ENCODE measurements around the gene TGFB1. TPM values are rescaled to one million over a fixed set of nuclear protein-coding genes. Genes with fewer than 3 reads are reported as not detected.
A peak's percentile ranks its signal among the peaks of the same experiment; 100 is the strongest.

The TGFB1 gene
- total and polyA plus RNA-seq, 2 of the 13 experiments (the other 11 are each of a cell fraction or from before 2014, with no cell fraction given): 4.1 to 5.4 TPM

DNA sequence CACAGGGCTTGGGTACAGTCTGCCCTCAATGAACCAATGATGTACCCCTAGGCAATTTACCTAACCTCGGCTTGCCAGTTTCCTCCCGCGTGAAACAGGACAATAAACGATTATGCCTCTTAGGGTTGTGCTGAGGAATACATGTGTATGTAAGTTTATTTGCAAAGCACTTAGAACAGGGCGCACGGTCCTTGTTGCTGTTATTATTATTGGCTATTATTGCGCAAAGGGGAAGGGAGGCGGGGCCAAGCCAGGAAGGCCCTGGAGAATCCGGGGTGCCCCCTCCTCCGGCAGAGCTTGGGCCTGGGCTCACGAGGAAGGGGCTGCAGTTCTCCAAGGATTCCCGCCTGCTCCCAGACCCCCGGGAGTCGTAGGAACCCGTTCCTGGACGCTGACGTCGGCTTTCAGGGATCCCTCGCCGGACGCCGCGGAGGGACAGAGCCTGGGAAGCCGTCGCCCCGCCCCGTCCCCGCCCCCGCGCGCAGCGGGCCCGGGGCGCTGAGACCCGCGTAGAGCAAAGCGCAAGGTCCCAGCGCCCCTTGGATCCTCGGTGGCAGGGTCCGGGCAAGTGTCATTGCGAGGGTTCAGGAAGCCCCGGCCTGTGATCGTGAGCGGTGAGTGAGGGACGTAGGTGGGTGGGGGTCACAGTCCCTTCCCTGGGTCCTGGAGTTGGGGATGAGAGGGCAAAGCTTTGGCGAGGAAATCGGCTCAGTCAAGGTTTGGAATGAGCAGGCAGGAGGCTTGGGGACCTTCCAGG lies 22.7 kb upstream of the TGFB1 start, which contains the start of gene TMEM91 (continued):
- TF ChIP-seq ZNF687 (CRISPR knock-in tag; IDR thresholded peaks at IDR 0.05) (peak; percentile 84), PRMT3 (CRISPR knock-in tag; IDR thresholded peaks at IDR 0.05; ENCODE audit: borderline replicate concordance, low read depth) (no peak), PHF8 (CRISPR knock-in tag; IDR thresholded peaks at IDR 0.05) (peak; percentile 32; the same call in 1 of the 2 replicates), AKAP8 (CRISPR knock-in tag; IDR thresholded peaks at IDR 0.05) (peak; percentile 83), E2F2 (CRISPR knock-in tag; IDR thresholded peaks at IDR 0.05; ENCODE audit: borderline replicate concordance) (no peak), FOXK1 (CRISPR knock-in tag; IDR thresholded peaks at IDR 0.05; ENCODE audit: borderline replicate concordance, low read depth) (no peak), ZSCAN31 (CRISPR knock-in tag; IDR thresholded peaks at IDR 0.05; ENCODE audit: low read depth) (0 out of 2 replicates have a peak, but pooled peaks have one; percentile 29), KMT2A (CRISPR knock-in tag; IDR thresholded peaks at IDR 0.05) (no peak), ARNT2 (CRISPR knock-in tag; IDR thresholded peaks at IDR 0.05; ENCODE audit: low read depth) (0 out of 2 replicates have a peak, but pooled peaks have one; percentile 27), ASH2L (IDR thresholded peaks at IDR 0.05; ENCODE audit: insufficient read length, low read depth, low read length) (peak; percentile 27), GLI4 (CRISPR knock-in tag; IDR thresholded peaks at IDR 0.05; ENCODE audit: borderline replicate concordance) (0 out of 2 replicates have a peak, but pooled peaks have one; percentile 73), BRCA1 (CRISPR knock-in tag; IDR thresholded peaks at IDR 0.05) (no peak), HINFP (CRISPR knock-in tag; IDR thresholded peaks at IDR 0.05; ENCODE audit: low read depth) (no peak), HNRNPUL1 (IDR thresholded peaks at IDR 0.05; ENCODE audit: low read depth, low read length) (no peak), ZFYVE20 (CRISPR knock-in tag; IDR thresholded peaks at IDR 0.05; ENCODE audit: borderline replicate concordance, low read depth) (no peak), ZNF788 (CRISPR knock-in tag; IDR thresholded peaks at IDR 0.05; ENCODE audit: borderline replicate concordance) (0 out of 2 replicates have a peak, but pooled peaks have one; percentile 58), NFKB2 (CRISPR knock-in tag; IDR thresholded peaks at IDR 0.05; ENCODE audit: borderline replicate concordance) (peak; percentile 38; the same call in 1 of the 2 replicates), HDAC1 (CRISPR knock-in tag; IDR thresholded peaks at IDR 0.05) (peak; percentile 75)
- TF ChIP-seq, protein P1, sequence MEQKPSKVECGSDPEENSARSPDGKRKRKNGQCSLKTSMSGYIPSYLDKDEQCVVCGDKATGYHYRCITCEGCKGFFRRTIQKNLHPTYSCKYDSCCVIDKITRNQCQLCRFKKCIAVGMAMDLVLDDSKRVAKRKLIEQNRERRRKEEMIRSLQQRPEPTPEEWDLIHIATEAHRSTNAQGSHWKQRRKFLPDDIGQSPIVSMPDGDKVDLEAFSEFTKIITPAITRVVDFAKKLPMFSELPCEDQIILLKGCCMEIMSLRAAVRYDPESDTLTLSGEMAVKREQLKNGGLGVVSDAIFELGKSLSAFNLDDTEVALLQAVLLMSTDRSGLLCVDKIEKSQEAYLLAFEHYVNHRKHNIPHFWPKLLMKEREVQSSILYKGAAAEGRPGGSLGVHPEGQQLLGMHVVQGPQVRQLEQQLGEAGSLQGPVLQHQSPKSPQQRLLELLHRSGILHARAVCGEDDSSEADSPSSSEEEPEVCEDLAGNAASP (CRISPR knock-in tag; IDR thresholded peaks at IDR 0.05; ENCODE audit: borderline replicate concordance): no peak

All from HepG2 (cell line).